NAMALWA (cell line): Measurements from ENCODE around the gene SYT14.
A peak's percentile ranks its signal among the peaks of the same experiment; 100 is the strongest.
"Not testable (repeated sequence)": the region's sequence is repeated elsewhere in the genome, so short reads cannot be mapped to it uniquely, and the experiment has no call there.

Source experiments
- DNase-seq: peaks from one replicate; pipeline ENCODE4 v3.0.0-alpha.2; 2015; ENCODE audit warnings: low spot score

Gene SYT14

DNA sequence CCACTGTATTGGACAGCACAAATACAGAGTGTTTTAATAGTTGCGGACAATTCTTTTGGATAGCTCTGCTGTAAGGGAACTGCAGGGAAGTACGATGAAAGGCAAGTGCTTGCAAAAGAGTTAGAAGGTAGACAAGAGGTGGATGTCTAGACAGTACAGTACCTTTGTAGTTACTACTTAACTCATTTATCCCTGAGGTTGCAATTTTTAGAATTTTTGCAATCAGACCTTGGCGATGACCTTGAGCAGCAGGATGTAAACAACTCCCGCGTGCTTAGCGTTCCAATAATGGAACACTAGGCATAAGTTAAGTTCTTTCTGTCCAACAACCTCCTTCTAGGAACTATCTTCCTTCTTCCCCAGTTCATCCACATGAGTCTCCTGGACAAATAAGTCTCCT lies 1.9 kb upstream of the SYT14 start:
- no peak for DNase-seq

DNA sequence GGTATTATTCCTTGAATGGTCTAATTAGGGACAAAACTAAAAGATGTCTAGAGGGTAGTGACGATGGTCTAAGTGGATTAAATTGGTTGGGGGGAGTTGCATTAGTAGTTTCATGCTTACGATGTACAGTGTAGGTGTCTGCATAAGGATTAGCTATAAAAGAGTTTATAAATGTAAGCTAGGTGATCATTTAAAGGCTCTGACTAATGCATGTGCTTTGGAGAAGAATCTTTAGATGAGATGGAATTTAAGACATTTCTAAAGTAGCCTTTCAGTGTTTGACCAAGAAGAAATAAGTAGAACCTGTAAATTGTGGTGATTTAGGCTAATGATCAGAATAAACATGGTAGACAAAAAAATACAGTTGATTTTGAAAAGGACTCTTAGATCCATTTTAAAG lies 7.4 kb downstream of the SYT14 start:
- no peak for DNase-seq

DNA sequence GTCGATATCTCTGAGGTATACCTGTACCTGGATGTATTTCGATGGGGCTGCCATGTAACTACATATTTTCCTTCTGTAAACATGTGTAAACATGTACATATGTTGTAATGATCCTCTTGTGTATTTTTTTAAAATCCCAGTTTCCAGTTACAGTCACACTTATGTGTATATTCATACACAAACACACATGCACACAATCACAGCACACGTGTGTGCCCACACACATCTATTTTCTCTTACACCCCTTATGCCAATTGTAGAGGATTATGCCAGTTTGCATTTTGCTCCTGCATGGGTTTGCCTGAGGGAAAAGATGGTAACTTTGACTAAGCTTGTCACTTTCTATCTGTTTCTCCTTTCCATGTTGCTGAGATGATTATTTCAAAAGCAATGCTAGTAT lies 10.1 kb downstream of the SYT14 start:
- no peak for DNase-seq

DNA sequence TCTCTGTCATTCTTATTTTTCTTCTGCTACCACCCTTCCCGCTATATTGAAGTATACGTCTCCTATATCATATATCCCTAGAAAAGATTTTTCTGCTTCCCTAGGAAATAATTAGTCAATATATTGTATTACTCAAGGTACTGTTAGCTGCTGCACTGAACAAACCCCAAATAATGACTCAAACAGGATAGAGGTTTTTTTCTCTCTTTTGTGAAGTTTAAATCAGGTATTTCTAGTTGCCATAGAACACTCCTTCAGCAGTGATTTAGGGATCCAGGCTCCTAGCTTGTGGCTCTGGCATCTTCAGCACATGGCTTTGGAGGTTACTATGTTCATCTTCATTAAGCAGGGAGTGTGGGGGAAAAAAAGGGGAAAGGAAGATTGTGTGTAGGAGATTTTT lies 18.1 kb downstream of the SYT14 start:
- no peak for DNase-seq

DNA sequence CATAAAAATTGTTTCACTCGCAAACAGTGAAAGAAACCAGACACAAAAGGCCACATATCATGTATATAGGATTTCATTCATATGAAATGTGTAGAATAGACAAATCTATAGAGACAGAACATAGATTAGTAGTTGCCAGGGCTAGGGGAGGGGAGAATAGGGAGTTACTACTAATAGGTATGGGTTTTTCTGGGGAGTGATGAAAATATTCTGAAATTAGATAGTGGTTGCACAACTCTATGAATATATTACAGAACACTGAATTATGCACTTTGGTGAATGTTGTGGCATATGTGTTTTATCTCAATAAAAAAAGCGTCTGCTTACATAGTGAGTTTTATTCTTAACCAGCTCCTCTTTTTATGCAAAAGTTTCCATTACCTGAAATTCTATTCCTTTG lies 21.6 kb downstream of the SYT14 start:
- no peak for DNase-seq

DNA sequence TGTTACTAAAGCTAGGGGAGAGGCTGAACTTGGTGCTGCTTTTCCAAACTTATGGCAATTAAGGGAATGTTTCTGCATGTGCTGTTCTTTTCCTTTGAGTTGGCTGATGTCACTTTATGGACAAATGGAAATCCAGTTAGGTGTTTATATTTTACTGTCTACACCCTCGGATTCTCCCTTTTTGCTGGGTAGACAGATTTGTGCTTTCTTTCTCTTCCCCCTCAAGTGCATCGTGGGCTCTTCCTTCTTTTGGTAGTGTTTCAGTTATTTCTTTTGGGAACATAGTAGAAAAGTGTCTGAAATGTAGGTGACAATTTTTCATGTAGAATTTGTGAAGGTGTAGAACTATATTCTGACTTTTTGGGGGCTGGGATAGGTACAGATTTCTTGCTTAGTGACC lies 22.9 kb downstream of the SYT14 start:
- DNase-seq = no peak

DNA sequence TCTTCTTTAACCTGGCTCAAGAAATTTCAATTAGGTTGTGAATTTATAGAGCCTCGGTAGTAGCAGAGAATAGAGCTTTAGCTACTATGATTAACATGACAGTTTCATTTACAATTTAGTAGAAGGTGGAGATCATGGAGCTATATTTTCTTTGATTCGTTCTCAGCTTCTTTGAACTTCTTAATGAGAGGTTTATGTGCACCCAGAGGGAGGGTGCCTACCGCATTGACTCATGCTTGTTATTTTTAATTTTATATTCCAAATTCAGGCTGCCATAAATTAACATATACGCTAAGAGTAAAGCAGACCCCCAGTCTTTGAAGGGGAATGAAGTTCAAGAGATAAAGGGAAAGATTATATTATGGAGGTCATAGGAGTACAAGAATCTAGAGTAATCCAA lies 24.4 kb downstream of the SYT14 start:
- no peak for DNase-seq

DNA sequence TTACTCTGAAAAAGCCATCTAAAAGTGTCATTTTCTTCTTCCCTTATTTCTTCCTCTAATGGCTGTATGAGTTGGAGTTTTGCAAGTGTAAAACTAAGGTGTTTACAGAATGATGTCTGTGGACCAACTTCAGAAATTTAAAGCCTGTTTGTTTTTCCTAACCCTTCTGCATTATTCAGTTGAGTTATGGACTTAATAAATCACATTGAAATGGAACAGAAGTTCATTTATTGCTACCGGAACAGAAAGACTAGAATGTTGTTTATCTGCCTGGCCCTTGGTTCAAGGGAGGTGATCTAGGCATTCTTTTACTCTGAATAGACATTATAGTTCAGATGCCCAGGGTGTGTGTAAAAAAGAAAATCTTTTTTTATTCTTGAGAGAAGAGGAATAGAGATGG lies 24.8 kb downstream of the SYT14 start:
- DNase-seq = no peak

DNA sequence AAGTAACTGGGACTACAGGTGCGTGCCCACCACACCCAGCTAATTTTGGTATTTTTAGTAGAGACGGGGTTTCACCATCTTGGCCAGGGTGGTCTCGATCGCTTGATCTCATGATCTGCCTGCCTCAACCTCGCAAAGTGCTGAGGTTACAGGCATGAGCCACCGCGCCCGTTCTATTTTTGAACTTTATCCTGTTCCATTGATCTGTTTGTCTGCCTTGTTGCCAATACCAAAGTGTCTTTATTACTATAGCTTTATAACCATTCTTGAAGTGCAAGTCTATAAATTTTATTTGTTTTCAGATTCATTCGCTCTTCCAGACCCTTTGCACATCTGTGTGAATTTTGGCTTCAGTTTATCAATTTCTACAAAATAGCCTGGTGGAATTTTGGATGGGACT lies 28.0 kb downstream of the SYT14 start:
- DNase-seq = no peak

DNA sequence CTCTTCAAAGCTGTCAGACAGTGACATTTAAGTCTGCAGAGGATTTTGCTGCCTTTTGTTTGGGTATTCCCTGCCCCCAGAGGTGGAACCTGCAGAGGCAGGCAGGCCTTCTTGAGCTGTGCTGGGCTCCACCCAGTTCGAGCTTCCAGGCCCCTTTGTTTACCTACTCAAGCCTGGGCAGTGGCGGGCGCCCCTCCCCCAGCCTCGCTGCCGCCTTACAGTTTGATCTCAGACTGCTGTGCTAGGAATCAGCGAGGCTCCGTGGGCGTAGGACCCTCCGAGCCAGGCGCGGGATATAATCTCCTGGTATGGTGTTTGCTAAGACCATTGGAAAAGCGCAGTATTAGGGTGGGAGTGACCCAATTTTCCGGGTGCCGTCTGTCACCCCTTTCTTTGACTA lies 40.7 kb downstream of the SYT14 start:
- not testable (repeated sequence) for DNase-seq

DNA sequence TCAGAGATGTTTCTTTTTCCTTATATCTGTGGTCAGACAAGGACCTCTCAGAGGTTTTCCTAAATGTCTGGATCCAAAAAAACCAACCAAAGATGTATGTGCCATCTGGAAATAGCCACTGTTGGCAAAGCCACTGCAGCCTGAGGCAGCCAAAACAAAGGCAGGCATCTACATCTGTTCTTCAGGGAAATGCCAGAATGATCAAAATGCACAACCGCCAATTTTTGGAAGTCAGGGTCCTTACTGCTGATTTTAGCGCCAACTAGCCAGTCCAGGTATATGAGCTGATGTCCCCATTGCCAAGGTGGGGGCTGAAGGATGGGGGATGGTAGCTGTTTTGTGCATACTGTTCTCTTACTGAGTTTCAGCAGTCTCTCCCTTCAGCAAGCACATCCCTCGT lies 45.9 kb downstream of the SYT14 start:
- no peak for DNase-seq

DNA sequence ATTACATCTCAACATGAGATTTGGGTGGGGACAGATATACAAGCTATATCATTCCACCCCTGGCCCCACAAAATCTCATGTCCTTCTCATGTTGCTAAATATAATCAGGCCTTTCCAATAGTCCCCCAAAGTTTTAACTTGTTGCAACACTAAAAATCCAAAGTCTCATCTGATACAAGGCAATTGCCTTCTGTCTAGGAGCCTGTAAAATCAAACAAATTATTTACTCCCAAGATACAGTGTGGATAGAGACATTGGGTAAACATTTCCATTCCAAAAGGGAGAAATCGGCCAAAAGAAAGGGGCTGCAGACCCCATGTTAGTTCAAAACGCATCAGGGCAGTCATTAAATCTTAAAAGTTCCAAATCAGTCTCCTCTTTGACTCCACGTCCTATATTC lies 47.0 kb downstream of the SYT14 start:
- DNase-seq = no peak

DNA sequence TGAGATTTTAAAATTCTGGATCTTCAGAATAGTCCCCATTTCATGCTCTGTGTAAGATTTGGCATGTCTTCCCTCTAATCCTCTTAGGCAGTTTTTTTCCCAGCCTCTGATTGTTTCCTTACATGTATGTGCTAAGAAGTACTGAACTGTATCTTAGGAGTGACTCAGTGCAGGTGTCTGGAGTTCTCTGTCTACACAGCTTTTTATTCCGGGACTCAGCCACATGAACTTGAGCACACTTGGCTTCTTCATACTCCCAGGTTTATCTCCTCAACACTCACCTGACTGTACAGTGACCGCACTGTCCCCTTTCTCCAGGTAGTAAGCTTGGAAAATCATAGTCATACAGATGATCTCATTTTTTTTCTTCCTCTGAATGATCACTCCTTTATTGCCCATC lies 50.7 kb downstream of the SYT14 start:
- no peak for DNase-seq

DNA sequence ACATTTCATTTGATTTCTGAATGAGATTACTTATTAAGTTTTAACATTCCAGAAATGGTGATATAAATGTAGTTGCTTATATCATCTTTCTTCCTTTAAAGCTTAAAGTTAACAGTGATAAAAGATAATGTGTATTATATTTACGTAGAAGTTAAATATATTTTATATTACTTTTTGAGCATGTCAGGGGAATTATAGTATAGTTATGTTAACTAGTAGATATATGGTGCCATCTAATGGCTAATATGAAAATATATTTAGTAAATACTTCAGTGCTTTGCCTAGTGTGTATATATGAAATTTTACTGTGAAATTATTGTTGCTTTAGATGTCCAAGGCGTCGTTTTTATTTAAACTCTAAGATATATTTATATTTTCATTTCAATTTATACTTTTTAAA lies 51.5 kb downstream of the SYT14 start:
- DNase-seq = peak; percentile 9

DNA sequence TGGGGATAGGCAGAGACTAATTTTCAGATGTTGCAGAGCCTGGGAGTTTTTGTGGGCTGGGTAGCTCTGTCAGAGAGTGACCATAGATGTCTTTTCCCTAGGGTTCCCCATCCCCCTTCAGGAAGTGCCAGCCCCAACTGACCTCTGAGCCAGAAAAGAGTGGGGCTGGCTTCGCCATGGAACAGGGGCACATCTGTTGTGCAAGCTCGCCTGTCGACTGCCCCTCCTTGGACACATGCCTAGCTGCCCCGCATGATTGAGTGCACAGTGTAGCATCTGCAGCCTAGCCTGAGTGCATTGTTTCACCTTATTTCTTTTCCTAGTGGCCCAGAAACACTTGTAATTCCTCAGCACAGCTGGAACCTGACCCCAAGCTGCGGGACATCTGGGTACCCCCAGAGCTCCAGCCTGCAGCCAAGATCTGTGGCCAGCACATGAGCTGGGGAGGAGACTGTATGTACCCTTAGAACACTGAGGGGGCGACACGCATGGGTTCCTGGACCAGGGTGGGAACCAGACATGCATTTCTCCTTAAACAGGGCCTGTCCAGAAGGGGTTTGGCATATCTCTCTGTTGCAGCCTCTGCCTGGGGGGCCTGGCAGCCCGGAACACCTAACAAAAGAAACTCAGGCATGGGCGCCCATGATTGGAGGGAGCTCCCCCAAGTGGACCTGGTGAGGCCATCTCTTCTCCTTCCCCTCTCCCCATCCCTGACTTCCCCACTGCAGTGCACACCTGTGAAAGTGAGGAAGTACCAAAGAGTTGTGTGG lies 55.2 kb downstream of the SYT14 start:
- DNase-seq = no peak

DNA sequence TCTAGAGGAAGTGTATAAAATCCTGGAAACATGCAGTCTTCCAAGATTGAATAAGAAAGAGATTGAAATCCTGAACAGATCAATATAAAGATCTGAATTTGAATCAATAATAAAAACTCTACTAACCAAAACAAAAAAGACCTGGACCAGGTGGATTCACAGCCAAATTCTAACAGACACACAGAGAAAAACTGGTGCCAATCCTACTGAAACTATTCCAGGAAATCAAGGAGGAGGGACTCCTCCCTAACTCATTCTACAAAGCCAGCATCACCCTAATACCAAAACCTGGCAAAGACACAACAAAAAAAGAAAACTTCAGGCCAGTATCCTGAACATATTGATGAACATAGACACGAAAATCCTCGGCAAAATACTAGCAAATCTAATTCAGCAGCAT lies 58.3 kb downstream of the SYT14 start:
- DNase-seq = no peak

DNA sequence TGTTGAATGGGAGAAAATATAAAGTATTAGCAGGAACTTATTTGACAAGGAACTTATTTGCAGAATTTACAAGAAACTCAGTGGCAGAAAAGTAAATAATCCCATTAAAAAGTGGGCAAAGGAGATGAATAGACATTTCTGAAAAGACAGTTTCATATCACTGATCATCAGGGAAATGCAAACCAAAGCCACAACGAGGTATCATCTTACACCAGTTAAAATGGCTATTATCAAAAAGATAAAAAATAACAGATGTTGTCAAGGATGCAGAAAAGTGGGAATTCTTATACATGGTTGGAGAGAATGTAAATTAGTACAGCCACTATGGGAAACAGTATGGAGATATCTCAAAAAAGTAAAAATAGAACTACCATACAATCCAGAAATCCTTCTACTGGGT lies 61.0 kb downstream of the SYT14 start:
- no peak for DNase-seq

DNA sequence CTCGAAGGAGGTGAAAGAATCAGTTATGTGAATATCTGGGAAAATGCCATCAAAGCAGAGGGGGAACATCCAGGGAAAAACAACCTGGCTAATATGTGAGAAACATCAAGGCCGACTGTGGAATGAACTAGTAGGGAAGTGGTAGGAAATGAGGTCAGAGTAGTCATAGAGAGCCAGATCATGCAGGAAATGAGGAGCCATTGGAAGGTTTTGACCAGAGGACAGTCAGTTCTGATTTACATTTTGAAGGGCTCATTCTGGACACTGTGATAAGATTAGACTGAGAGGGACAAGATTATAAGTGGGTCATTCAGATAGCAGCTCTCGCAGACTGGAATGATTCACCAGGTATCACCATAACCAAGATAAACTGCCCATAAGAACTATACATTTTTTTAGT lies 63.7 kb downstream of the SYT14 start:
- DNase-seq = no peak

DNA sequence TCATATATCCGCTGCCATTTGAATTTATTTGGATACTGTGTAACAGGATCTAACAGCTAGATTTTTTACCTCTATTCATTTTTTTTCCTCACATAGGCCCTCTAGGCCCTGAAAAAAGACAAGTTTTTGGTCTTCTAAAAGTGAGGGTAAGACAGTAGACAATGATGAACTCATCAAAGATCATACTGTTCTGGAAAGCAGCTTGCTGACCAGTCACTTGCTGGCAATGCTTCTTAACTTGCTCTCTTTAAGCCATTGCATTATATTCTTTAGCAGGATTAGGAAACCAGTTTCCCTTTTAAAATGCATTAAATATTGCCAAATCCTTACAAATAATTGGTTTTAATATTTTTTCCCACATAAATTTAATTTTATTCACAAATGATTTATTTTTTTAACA lies 65.5 kb downstream of the SYT14 start:
- DNase-seq = no peak

DNA sequence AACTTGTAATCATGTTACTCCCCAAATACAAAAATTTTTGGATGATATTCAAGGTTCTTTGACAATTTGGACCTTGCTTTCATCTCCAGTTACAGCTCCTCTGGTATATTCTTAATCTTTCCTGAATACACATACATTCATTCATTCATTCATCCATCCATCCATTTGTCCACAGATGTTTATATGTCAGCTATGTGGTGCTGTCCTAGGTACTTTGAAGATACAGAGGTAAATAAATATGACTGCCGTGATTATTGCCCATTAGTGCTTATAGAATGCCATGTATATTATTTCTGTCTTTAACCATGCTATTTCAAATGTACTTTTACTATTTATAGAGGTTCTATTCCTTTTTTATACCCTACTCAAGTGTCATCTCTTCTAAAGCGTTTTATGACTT lies 72.1 kb downstream of the SYT14 start:
- no peak for DNase-seq

DNA sequence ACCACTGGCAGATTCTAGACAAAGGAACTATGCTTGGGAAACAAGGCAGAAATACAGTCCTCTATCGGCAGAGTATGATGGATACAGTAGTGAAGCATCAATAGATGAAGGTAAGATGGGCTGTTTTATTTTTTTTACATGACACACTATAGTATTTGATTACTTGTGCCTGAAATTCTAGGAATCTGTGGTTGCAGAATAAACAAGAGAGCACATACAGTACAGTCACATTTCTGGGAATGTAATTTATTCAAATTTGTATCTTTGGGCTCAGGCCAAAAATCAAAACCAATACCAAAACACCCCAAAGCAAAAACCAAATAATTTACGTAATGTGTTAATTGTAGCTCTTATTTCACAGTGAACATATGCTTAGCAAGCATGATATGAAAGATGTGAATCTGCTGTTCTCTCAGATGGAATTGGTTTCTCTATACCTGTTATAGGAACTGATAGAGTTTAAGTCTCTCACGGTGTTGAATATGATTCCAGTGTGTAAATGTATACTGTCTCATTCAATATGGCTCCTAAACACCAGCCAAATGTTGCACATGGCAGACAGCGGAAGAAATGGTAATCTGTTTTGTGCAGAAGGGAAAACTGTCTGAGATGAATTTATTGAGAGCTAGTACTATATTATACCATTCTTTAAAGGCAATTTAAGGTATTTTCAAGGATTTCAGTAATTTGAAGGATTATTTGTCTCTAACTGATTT lies 83.3 kb downstream of the SYT14 start:
- DNase-seq = no peak

DNA sequence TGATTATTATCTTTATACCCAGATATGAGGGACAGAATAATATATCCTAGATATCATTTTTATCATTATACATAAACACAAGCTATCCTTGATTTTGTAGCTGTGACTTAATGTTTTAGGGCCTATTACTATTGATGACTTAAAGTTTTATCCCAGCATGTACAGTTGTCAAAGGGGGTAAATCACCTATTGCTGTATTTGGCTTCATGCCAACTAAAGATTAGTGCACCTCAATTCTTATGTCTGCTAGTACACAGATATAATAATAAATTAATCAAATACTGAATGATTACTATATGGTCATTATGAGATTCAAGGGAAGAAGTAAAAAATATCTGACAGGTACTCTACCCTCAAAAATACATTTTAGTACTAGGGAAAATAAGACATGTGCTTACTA lies 84.0 kb downstream of the SYT14 start:
- no peak for DNase-seq

DNA sequence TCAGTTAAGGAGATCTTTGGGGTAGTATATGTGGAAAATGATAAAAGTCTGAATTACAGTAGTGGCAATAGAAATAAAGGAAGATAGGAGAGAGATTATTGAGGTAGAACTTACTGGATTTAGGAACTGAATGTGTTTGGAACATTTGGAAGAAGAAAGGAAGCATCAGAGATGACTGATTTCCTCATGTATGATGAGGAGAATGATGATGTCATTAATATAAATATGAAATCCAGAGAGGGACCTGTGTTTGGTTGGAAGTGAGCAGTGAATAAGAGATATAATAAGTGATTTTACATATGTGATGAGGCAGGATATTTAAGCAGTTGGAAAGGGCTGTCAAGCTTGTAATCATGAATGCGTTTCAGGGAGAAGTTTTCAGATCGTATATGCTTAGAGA lies 86.3 kb downstream of the SYT14 start:
- no peak for DNase-seq

DNA sequence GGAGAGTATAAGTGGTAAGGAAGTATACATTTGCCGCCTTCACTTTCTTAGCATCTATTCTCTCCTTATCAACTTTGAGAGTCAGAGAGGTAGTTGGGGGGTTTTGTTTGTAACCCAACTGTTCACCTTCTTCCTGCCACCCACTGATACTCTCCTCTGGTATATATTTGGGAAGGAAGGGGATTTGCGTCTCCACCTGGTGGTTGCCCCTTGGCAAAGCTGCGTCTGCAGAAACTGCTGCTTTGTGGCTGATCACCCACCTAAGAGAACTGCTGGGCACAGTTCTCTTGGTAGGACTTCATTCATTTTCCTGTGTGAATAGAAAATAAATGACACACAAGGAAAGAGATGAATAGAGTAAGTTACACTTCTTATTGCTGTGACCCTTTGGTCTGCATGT lies 87.0 kb downstream of the SYT14 start:
- DNase-seq = no peak
